BLaER1 (cell line): ENCODE measurements around the gene H3-3A.

Experiments
- H3K27ac ChIP-seq: shearing (Covaris generic); formaldehyde crosslinking; 2 replicates; pipeline ENCODE4 v1.8.1; 2022
- H3K27me3 ChIP-seq: shearing (Covaris generic); formaldehyde crosslinking; 2 replicates; pipeline ENCODE4 v1.8.1; 2022
- H3K36me3 ChIP-seq: shearing (Covaris generic); formaldehyde crosslinking; 2 replicates; pipeline ENCODE4 v1.8.1; 2022
- H3K4me1 ChIP-seq: shearing (Covaris generic); formaldehyde crosslinking; 2 replicates; pipeline ENCODE4 v1.8.1; 2022
- H3K4me2 ChIP-seq: shearing (Covaris generic); formaldehyde crosslinking; 2 replicates; pipeline ENCODE4 v1.8.1; 2022
- H3K4me3 ChIP-seq: shearing (Covaris generic); formaldehyde crosslinking; 2 replicates; pipeline ENCODE4 v1.8.1; 2022
- H3K9ac ChIP-seq: shearing (Covaris generic); formaldehyde crosslinking; 2 replicates; pipeline ENCODE4 v1.8.1; 2022
- H3K9me3 ChIP-seq: shearing (Covaris generic); formaldehyde crosslinking; 2 replicates; pipeline ENCODE4 v1.8.1; 2022
- H4K20me1 ChIP-seq: shearing (Covaris generic); formaldehyde crosslinking; 2 replicates; pipeline ENCODE4 v1.8.1; 2022
- Cebpa-rat ChIP-seq: shearing (Covaris generic); IDR thresholded peaks from 2 replicates; pipeline ENCODE4 v1.8.1; 2022

H3-3A gene

GRCh38 chr1:226109829-226110248, 47.3 kb downstream of the H3-3A start:
- Histone ChIP-seq H3K36me3 (no peaks in the 10 kb centered on the region), H3K27ac (peak overlapping the region; percentile 97), H3K4me2 (peak overlapping the region; percentile 91), H3K4me1 (peaks cover 59% of the 10 kb centered on the region), H4K20me1 (no peaks in the 10 kb centered on the region), H3K4me3 (peak overlapping the region; percentile 78), H3K9me3 (no peaks in the 10 kb centered on the region), H3K27me3 (no peaks in the 10 kb centered on the region), H3K9ac (peak overlapping the region; percentile 91)
- TF ChIP-seq Cebpa-rat, result no peak

GRCh38 chr1:226110249-226111097, 48.0 kb downstream of the H3-3A start:
- Histone ChIP-seq H3K4me2 (peak overlapping the region; percentile 91), H3K27ac (peak overlapping the region; percentile 97), H3K4me1 (peaks cover 59% of the 10 kb centered on the region), H4K20me1 (no peaks in the 10 kb centered on the region), H3K27me3 (no peaks in the 10 kb centered on the region), H3K4me3 (peak overlapping the region; percentile 78), H3K36me3 (no peaks in the 10 kb centered on the region), H3K9ac (peak overlapping the region; percentile 91), H3K9me3 (no peaks in the 10 kb centered on the region)
- TF ChIP-seq Cebpa-rat, result no peak

DNA sequence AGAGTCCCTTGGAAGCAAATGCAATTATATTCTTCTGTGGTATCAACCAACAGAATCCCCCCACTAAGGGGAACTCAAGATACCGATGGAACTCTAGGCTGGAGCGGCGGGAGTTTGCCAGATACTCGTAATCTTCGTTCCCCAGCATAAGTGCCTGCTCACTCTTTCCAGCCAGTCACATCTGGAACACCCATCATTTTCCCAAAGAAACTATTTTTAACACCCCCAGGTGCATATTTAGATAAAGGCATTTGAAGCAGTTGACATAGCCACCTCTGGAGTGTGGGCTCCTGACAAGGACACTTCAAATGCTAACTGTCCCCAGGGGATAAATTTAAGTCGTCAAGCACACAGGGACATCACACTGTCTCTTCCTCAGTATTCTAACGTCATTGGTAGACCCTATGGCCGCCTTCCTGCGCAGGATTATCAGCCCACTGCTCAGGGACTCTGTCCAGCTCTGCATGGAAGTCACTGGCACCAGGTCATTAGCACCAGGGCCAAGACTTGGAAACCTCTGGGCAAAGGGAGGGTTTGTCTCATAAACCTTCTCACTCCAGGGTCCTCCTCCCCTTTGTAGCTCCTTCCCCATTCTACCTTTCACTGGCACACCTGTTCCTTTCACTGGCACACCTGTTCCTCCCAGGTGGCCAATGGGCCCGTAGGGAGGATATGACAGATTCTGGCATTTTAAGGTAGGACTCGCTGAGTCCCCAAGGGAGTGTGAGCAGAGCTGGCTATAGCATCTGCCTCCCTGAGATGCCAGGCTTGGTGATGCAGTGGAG, 48.8 kb downstream of the H3-3A start:
- Histone ChIP-seq H4K20me1 (no peaks in the 10 kb centered on the region), H3K27me3 (no peaks in the 10 kb centered on the region), H3K4me1 (peaks cover 59% of the 10 kb centered on the region), H3K9me3 (no peaks in the 10 kb centered on the region), H3K4me3 (peak overlapping the region; percentile 78), H3K4me2 (peak overlapping the region; percentile 91), H3K9ac (peak overlapping the region; percentile 91), H3K36me3 (no peaks in the 10 kb centered on the region), H3K27ac (peak overlapping the region; percentile 97)
- no peak for TF ChIP-seq Cebpa-rat

DNA sequence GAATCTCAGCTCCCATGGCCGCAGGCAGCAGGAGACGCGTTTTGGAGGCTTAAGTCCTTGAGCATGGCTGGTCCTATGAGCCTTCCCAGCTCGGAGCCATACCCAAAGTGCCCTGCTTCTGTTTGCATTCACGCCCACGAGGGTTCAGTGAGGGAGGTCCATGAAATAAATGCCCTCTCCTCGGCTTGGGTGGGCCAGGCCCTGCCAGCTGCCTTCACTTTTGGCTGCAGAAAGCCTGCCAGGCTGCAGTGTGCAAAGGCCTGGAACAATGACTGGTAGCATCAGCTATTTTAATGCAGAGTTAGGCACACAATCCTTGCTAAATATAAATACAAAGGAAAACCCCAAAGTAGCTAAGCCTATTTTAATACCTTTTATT, 49.4 kb downstream of the H3-3A start:
- TF ChIP-seq Cebpa-rat, result no peak
- no peaks in the 10 kb centered on the region for H3K36me3 ChIP-seq
- H3K9ac ChIP-seq, result peak overlapping the region; percentile 91; the same call in 1 of the 2 replicates
- peak overlapping the region; percentile 91 for H3K4me2 ChIP-seq
- peak overlapping the region; percentile 97 for H3K27ac ChIP-seq
- no peaks in the 10 kb centered on the region for H4K20me1 ChIP-seq
- peaks cover 59% of the 10 kb centered on the region for H3K4me1 ChIP-seq
- H3K9me3 ChIP-seq, result no peaks in the 10 kb centered on the region
- H3K27me3 ChIP-seq, result no peaks in the 10 kb centered on the region
- peak overlapping the region; percentile 78 for H3K4me3 ChIP-seq

- peak overlapping the region; percentile 91; the same call in 1 of the 2 replicates for H3K9ac ChIP-seq
These were observed 50.1 kb downstream of the H3-3A start for GRCh38 chr1:226112626-226113025.

GRCh38 chr1:226116673-226117072, 54.2 kb downstream of the H3-3A start:
- TF ChIP-seq Cebpa-rat, result no peak
- Histone ChIP-seq H3K27ac (no peak overlapping the region), H4K20me1 (no peaks in the 10 kb centered on the region), H3K9ac (no peak overlapping the region), H3K4me2 (no peak overlapping the region), H3K9me3 (no peaks in the 10 kb centered on the region), H3K27me3 (no peaks in the 10 kb centered on the region), H3K4me3 (no peak overlapping the region), H3K36me3 (no peaks in the 10 kb centered on the region), H3K4me1 (peaks cover 37% of the 10 kb centered on the region)

More at GRCh38 chr1:226112626-226113025, 50.1 kb downstream of the H3-3A start:
- no peak overlapping the region for H3K4me3 ChIP-seq
- H3K36me3 ChIP-seq, result no peaks in the 10 kb centered on the region
- H3K27ac ChIP-seq, result peak overlapping the region; percentile 97; the same call in 1 of the 2 replicates
- no peaks in the 10 kb centered on the region for H3K9me3 ChIP-seq
- no peak for TF ChIP-seq Cebpa-rat
- no peaks in the 10 kb centered on the region for H4K20me1 ChIP-seq
- peak overlapping the region; percentile 91 for H3K4me2 ChIP-seq
- H3K4me1 ChIP-seq, result peaks cover 53% of the 10 kb centered on the region
- no peaks in the 10 kb centered on the region for H3K27me3 ChIP-seq

DNA sequence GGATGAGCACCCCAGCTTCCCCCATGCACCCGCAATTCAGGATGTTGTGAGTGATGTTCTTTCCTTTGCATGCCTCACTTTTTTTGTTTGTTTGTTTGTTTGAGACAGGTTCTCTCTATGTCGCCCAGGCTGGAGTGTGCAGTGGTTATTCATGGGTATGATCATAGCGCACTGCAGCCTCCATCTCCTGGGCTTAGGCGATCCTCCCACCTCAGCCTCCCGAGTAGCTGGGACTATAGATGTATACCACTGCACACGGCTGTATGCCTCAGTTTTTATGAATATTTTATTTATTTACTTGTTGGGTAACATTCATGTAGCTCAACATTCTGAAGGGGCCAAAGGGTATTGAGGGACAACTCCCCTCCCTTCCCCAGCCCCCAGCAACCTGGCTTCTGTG, 54.8 kb downstream of the H3-3A start:
- no peaks in the 10 kb centered on the region for H3K27me3 ChIP-seq
- H3K36me3 ChIP-seq, result no peaks in the 10 kb centered on the region
- H4K20me1 ChIP-seq, result no peaks in the 10 kb centered on the region
- no peaks in the 10 kb centered on the region for H3K9me3 ChIP-seq
- H3K27ac ChIP-seq, result no peak overlapping the region
- no peak for TF ChIP-seq Cebpa-rat
- no peak overlapping the region for H3K4me2 ChIP-seq
- peaks cover 32% of the 10 kb centered on the region for H3K4me1 ChIP-seq
- H3K4me3 ChIP-seq, result no peak overlapping the region
- H3K9ac ChIP-seq, result no peak overlapping the region

- no peak for TF ChIP-seq Cebpa-rat
- Histone ChIP-seq H3K4me1 (peaks cover 32% of the 10 kb centered on the region), H3K9ac (no peak overlapping the region), H3K36me3 (no peaks in the 10 kb centered on the region), H3K9me3 (no peaks in the 10 kb centered on the region), H3K27me3 (no peaks in the 10 kb centered on the region), H3K4me2 (no peak overlapping the region), H4K20me1 (no peaks in the 10 kb centered on the region), H3K4me3 (no peak overlapping the region), H3K27ac (no peak overlapping the region)
These were observed 55.8 kb downstream of the H3-3A start for GRCh38 chr1:226118357-226118756.

GRCh38 chr1:226119169-226119568, 56.7 kb downstream of the H3-3A start:
- Histone ChIP-seq H3K4me3 (no peak overlapping the region), H3K36me3 (no peaks in the 10 kb centered on the region), H3K27ac (no peak overlapping the region), H4K20me1 (no peaks in the 10 kb centered on the region), H3K27me3 (no peaks in the 10 kb centered on the region), H3K4me2 (no peak overlapping the region), H3K4me1 (peaks cover 34% of the 10 kb centered on the region), H3K9me3 (no peaks in the 10 kb centered on the region), H3K9ac (no peak overlapping the region)
- TF ChIP-seq Cebpa-rat, result no peak

- H3K4me3 ChIP-seq, result no peak overlapping the region
- peaks cover 43% of the 10 kb centered on the region for H3K4me1 ChIP-seq
- H3K9me3 ChIP-seq, result no peaks in the 10 kb centered on the region
- peak overlapping the region; percentile 85 for H3K4me2 ChIP-seq
- no peak overlapping the region; the same call in 1 of the 2 replicates for H3K9ac ChIP-seq
- no peaks in the 10 kb centered on the region for H4K20me1 ChIP-seq
- no peaks in the 10 kb centered on the region for H3K36me3 ChIP-seq
- no peaks in the 10 kb centered on the region for H3K27me3 ChIP-seq
- TF ChIP-seq Cebpa-rat, result no peak
- no peak overlapping the region for H3K27ac ChIP-seq
These were observed 57.9 kb downstream of the H3-3A start for GRCh38 chr1:226120398-226120797.
